T-helper 17 cell (primary cell): ENCODE data around the gene PIERCE2. TPM values are rescaled to one million over a fixed set of nuclear protein-coding genes. Genes with fewer than 3 reads are reported as not detected.
"Not testable (repeated sequence)": the region's sequence is repeated elsewhere in the genome, so short reads cannot be mapped to it uniquely, and the experiment has no call there.

ENCODE experiments used
- ATAC-seq: fragments of 150-1000 bp; cut with Tn5 transposase; 2 replicates; pipeline ENCODE4 v1.10.0; 2021; ENCODE audit warnings: mild to moderate bottlenecking, moderate library complexity
- DNase-seq, 3 donors: peaks; one replicate each; pipeline versions ENCODE4 v3.0.0 to v3.0.0-alpha.2; 2020 to 2021
- H3K9me3 ChIP-seq: one replicate; pipeline ENCODE4 v1.7.0; 2013; ENCODE audit warnings: low read length, mild to moderate bottlenecking; ENCODE audit not compliant: control insufficient read depth, poor library complexity, severe bottlenecking
- H3K27ac Mint-ChIP-seq: one replicate; pipeline ENCODE4 v1.8.0; 2022; ENCODE audit warnings: mild to moderate bottlenecking, moderate library complexity, mixed read lengths
- H3K27me3 Mint-ChIP-seq: one replicate; pipeline ENCODE4 v1.8.0; 2022; ENCODE audit warnings: mixed read lengths
- H3K36me3 Mint-ChIP-seq: one replicate; pipeline ENCODE4 v1.8.0; 2022; ENCODE audit warnings: low read depth, mixed read lengths
- H3K4me1 Mint-ChIP-seq: one replicate; pipeline ENCODE4 v1.8.0; 2022; ENCODE audit warnings: mild to moderate bottlenecking, mixed read lengths
- H3K4me3 Mint-ChIP-seq: one replicate; pipeline ENCODE4 v1.8.0; 2022; ENCODE audit warnings: mild to moderate bottlenecking, moderate library complexity, mixed read lengths
- total RNA-seq, 4 donors: library from RNA in 2 of 4; stranded (reverse) in 2 of 4; gene quantifications; one replicate each; pipeline ENCODE4 v1.2.3 and lab custom pipeline; 2022 to 2026

The PIERCE2 gene
- total RNA-seq, 2 donors from 2014 or later: 0.97 TPM; not detected in 1

DNA sequence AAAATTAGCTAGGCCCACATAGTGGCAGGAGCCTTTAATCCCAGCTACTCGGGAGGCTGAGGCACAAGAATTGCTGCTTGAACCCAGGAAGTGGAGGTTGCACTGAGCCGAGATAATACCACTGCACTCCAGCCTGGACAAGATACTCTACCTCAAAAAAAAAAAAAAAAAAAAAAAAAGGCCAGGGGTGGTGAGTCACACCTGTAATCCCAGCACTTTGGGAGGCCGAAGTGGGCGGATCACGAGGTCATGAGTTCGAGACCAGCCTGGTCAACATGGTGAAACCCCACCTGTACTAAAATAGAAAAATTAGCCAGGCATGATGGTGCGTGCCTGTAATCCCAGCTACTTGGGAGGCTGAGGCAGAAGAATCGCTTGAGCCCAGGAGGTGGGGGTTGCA lies 8.2 kb upstream of the PIERCE2 start:
- ATAC-seq, H3K36me3 Mint-ChIP-seq, H3K27me3 Mint-ChIP-seq, H3K27ac Mint-ChIP-seq, H3K9me3 ChIP-seq, DNase-seq, H3K4me3 Mint-ChIP-seq: not testable (repeated sequence)
- H3K4me1 Mint-ChIP-seq: peaks cover 32% of the 10 kb centered on the region

DNA sequence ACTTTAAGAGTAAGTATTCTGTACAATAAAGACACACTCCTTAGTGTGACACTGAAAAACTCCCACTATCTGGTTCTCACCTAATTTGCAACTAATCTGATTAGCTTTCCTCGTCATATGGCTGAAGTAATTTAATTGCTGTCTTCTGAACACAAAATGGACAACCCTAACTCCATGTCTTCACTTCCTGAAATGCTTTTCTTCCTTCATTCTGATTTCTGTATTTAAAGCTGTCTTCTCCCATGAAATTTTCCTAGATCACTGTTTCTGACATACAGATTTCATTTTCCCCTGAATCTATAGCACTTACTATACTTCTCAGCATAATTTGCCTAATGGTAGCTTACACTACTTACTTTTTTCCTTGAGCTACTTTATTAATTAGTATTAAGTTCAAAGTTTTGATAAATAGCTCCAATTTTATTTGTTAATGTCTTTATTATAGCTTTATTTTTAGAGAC lies 6.5 kb upstream of the PIERCE2 start:
- no peak for ATAC-seq
- no peak for DNase-seq
- H3K9me3 ChIP-seq: no peaks in the 10 kb centered on the region
- Mint-ChIP-seq H3K4me1 (peaks cover 27% of the 10 kb centered on the region), H3K4me3 (no peak overlapping the region), H3K36me3 (peaks cover 3% of the 10 kb centered on the region), H3K27me3 (no peaks in the 10 kb centered on the region), H3K27ac (peak overlapping the region; percentile 27)

DNA sequence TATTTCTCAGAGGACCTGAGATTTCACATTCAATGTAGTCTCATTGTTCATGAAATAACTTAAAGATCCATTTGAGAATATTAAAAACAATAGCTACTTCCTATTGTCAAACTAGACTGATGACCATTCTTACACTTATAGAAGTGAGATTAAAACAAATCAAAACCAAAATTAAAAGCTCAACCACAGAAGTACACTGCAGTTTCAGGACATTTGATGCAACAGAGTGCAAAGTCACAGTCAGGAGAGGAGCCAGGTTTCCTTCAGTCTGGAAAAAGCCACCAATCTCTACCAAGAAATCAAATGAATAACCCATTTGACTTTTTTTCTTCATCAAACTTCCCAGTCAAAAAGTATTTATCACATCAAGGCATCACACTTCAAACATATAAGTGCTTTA lies 5.6 kb upstream of the PIERCE2 start:
- ATAC-seq: no peak
- DNase-seq: no peak

DNA sequence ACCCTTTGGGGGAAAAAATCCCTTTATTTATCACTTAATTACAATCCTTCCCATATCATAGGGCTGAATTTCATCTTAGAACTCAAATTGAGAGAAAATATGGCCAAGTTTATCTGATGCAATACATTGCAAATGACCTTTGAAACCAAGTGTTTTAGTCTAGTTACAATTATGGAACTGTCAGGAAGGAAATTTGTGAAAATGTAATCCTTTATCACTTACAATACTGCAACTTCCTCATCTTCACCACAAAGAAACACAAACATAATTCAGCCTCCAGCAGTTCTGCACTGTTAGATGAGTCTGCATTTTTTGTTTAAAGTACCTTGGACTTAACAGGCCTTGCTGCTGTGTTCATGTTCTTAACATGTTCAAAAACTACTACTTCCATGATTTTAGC lies 4.8 kb upstream of the PIERCE2 start:
- Mint-ChIP-seq H3K27ac (peak overlapping the region; percentile 27), H3K27me3 (no peaks in the 10 kb centered on the region), H3K4me3 (no peak overlapping the region), H3K36me3 (peaks cover 2% of the 10 kb centered on the region), H3K4me1 (peaks cover 35% of the 10 kb centered on the region)
- DNase-seq: no peak
- H3K9me3 ChIP-seq: no peaks in the 10 kb centered on the region
- no peak for ATAC-seq

More for the DNA sequence above, 5.6 kb upstream of the PIERCE2 start:
- peaks cover 2% of the 10 kb centered on the region for H3K36me3 Mint-ChIP-seq
- peaks cover 34% of the 10 kb centered on the region for H3K4me1 Mint-ChIP-seq
- H3K4me3 Mint-ChIP-seq: no peak overlapping the region
- H3K9me3 ChIP-seq: no peaks in the 10 kb centered on the region
- H3K27ac Mint-ChIP-seq: peak overlapping the region; percentile 27
- H3K27me3 Mint-ChIP-seq: no peaks in the 10 kb centered on the region

DNA sequence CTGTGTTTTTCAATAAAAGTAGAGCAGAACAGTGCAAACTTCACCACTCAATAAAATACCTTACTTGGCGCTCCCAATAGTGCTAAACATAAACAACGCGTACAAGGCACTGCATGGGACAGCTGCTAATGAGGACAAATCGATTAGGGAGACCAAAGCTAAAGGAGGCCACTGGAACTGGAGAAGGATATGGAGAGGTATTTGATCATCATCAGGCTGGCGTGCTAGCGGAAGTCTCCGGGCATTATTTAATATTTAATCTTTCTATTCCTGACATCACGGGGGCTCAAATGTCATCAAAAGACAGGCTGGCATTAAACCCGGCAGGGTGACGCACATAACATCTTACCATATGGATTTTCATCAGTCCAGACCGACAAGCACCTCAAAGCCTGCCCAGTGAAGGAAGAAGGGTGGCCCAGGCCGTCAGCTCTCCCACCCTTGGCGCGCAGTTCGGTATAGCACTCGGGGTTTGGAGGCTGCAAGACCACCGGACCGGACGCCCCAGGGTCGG lies 740 bp upstream of the PIERCE2 start:
- no peak for ATAC-seq
- no peaks in the 10 kb centered on the region for H3K9me3 ChIP-seq
- peaks cover 25% of the 10 kb centered on the region for H3K4me1 Mint-ChIP-seq
- H3K36me3 Mint-ChIP-seq: peaks cover 2% of the 10 kb centered on the region
- H3K27me3 Mint-ChIP-seq: no peaks in the 10 kb centered on the region
- DNase-seq: no peak
- H3K4me3 Mint-ChIP-seq: peak overlapping the region; percentile 96
- H3K27ac Mint-ChIP-seq: peak overlapping the region; percentile 94

DNA sequence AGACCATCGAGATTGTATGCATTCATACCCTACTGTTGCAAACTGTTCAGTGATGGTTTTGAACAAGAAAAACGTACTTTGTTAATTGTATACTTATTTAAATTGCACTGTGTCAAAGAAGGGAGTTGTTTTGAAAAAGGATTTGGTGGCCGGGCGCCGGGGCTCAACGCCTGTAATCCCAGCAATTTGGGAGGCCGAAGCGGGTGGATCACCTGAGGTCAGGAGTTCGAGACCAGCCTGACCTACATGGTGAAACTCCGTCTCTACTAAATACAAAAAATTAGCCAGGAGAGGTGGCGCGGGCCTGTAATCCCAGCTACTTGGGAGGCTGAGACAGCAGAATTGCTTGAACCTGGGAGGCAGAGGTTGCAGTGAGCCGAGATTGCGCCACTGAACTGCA lies 681 bp downstream of the PIERCE2 start:
- H3K9me3 ChIP-seq, H3K4me3 Mint-ChIP-seq, DNase-seq, H3K27me3 Mint-ChIP-seq, ATAC-seq, H3K36me3 Mint-ChIP-seq: not testable (repeated sequence)
- Mint-ChIP-seq H3K4me1 (peaks cover 15% of the 10 kb centered on the region), H3K27ac (peak overlapping the region; percentile 94)

DNA sequence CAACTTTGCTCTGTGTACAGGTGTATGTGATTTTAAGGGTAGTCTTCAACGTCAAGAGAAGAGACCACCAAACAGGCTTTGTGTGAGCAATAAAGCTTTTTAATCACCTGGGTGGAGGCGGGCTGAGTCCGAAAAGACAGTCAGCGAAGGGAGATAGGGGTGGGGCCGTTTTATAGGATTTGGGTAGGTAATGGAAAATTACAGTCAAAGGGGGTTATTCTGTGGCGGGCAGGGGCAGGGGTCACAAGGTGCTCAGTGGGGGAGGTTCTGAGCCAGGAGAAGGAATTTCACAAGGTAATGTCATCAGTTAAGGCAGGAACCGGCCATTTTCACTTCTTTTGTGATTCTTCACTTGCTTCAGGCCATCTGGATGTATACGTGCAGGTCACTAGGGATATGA lies 9.4 kb downstream of the PIERCE2 start:
- not testable (repeated sequence) for ATAC-seq, H3K4me3 Mint-ChIP-seq, H3K36me3 Mint-ChIP-seq, DNase-seq, H3K27me3 Mint-ChIP-seq, H3K9me3 ChIP-seq, H3K4me1 Mint-ChIP-seq, H3K27ac Mint-ChIP-seq

DNA sequence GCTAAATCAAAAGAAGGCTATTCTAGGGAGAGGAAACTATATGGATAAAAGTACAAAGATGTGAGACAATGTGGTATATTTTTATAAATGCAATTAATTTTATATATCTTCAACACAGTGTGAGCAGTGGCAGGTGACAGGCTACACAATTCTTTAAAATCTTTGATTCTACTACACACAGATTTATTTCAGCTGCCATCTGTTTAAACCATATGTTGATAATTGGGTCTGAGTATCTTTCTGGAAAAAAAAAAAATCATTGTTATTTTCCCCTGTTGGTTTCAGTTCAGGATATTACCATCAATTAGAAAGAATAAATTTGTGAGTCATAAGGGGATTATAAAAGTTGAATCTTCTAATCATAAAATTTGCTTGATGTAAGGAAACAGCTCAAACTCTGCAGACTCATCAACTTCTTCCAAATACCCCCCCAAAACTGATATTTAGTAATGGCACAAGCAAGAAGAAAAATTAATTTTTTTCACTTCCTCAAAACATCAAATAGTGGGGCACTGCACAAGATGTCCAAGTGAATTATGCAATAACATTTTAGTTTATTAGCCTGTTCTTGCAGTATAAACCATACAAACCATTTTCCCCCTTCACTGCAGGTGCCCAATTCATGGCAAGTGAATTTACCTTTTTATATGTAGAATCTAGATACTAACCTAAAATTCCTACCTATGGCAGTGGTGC lies 12.0 kb downstream of the PIERCE2 start:
- ATAC-seq (no peak), DNase-seq (no peak)
- no peaks in the 10 kb centered on the region for H3K9me3 ChIP-seq
- Mint-ChIP-seq H3K4me3 (no peak overlapping the region), H3K36me3 (peaks cover 2% of the 10 kb centered on the region), H3K27ac (no peak overlapping the region), H3K27me3 (no peaks in the 10 kb centered on the region), H3K4me1 (no peaks in the 10 kb centered on the region)

DNA sequence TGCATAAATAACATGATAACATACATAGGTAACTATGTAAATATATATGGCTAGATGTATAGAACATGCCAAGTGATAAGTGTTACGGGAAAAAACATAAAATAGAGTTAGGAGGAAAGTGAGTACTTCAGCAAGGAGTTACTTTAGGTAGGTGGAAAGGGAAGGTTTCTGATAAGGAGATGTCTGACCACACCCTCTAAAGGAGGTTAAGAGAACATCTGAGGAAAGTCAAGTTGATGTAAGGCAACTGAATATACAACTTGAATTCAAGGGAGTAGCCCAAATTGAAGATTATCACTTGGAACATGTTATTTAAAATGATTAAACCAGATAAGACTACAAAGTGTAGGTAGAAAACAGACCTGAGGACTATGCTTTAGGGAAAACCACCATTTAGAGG lies 13.8 kb downstream of the PIERCE2 start:
- Mint-ChIP-seq H3K27me3 (no peaks in the 10 kb centered on the region), H3K4me1 (no peaks in the 10 kb centered on the region), H3K27ac (no peak overlapping the region), H3K36me3 (no peaks in the 10 kb centered on the region), H3K4me3 (no peak overlapping the region)
- ATAC-seq: no peak
- DNase-seq: no peak
- no peaks in the 10 kb centered on the region for H3K9me3 ChIP-seq

DNA sequence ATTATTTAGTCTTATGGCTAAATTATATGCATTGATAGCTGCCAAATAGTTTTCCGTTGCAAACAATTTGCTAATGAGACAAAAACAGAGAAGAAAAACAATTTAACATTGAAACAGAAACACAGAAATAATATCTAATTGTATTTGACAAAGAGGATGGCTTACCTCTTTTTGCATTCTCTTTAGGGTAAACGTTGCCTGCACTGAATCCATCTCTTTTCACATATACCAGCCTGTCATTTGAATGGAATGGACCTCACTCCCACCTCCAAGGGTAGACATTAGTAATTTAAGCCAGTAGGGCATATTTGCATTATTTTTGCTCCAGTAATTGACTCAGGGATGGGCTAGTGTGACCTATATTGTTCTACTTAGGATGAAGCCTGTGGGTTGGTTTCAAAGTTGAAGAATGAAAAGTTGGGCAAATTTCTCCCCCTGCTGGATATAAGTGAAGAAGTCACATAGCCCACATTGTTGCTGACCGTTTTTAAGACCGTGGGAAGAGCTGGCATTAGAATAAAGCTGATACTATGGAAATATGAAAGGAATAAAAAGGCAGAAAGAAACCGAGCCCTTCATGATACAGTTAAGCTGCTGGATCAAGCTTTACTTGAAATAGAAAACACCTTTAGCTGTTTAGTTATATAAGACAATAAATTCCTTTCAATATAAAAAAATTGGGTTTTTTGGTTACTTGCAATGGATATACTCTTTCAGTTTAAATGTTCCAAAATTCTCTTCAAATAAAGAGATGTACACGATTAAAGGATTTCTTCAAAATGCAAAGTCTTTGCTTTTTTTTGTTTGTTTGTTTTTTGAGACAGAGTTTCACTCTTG lies 26.9 kb downstream of the PIERCE2 start:
- peak; percentile 66 for ATAC-seq

DNA sequence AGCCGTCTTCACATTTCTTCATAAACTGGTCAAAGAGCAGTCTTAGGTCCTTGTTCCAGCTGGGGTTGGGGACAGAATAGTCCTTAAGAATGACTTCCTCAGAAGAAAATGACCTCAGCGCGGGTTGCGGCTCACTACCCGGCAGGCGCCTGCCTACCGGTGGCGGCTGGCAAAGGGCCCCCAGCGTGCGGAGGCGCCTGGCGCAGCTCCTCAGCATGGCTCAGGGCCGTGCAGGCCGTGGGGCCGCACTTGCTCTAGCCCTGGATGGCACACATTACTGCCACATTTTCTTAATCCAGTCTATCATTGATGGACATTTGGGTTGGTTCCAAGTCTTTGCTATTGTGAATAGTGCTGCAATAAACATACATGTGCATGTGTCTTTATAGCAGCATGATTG lies 34.8 kb downstream of the PIERCE2 start:
- not testable (repeated sequence) for H3K9me3 ChIP-seq, H3K4me1 Mint-ChIP-seq, H3K4me3 Mint-ChIP-seq, H3K36me3 Mint-ChIP-seq, DNase-seq, H3K27ac Mint-ChIP-seq, ATAC-seq
- H3K27me3 Mint-ChIP-seq: peaks cover 10% of the 10 kb centered on the region

More for the DNA sequence above, 26.9 kb downstream of the PIERCE2 start:
- H3K27ac Mint-ChIP-seq: no peak overlapping the region
- peaks cover 8% of the 10 kb centered on the region for H3K4me1 Mint-ChIP-seq
- H3K4me3 Mint-ChIP-seq: no peak overlapping the region
- peaks cover 7% of the 10 kb centered on the region for H3K27me3 Mint-ChIP-seq
- no peaks in the 10 kb centered on the region for H3K36me3 Mint-ChIP-seq
- H3K9me3 ChIP-seq: no peaks in the 10 kb centered on the region
- DNase-seq: no peak

DNA sequence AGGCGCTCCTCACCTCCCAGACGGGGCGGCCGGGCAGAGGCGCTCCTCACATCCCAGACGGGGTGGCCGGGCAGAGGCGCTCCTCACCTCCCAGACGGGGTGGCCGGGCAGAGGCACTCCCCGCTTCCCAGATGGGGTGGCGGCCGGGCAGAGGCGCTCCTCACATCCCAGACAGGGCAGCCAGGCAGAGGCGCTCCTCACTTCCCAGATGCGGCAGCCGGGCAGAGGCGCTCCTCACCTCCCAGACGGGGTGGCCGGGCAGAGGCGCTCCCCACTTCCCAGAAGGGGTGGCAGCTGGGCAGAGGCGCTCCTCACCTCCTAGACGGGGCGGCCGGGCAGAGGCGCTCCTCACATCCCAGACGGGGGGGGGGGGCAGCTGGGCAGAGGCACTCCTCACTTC lies 37.6 kb downstream of the PIERCE2 start:
- H3K9me3 ChIP-seq, DNase-seq, ATAC-seq, H3K36me3 Mint-ChIP-seq, H3K4me3 Mint-ChIP-seq, H3K4me1 Mint-ChIP-seq, H3K27ac Mint-ChIP-seq: not testable (repeated sequence)
- H3K27me3 Mint-ChIP-seq: peaks cover 17% of the 10 kb centered on the region

DNA sequence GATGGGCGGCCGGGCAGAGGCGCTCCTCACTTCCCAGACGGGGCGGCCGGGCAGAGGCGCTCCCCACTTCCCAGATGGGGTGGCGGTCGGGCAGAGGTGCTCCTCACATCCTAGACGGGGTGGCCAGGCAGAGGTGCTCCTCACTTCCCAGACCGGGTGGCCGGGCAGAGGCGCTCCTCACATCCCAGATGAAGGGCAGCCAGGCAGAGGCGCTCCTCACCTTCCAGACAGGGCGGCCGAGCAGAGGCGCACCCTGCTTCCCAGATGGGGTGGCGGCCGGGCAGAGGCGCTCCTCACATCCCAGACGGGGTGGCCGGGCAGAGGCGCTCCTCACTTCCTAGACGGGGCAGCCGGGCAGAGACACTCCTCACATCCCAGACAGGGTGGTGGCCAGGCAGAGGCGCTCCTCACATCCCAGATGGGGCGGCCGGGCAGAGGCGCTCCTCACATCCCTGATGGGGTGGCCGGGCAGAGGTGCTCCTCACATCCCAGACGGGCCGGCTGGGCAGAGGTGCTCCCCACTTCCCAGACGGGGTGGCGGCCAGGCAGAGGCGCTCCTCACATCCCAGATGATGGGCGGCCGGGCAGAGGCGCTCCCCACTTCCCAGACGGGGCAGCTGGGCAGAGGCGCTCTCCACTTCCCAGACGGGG lies 38.2 kb downstream of the PIERCE2 start:
- H3K4me3 Mint-ChIP-seq, DNase-seq, H3K9me3 ChIP-seq, H3K36me3 Mint-ChIP-seq, ATAC-seq, H3K27ac Mint-ChIP-seq, H3K4me1 Mint-ChIP-seq: not testable (repeated sequence)
- H3K27me3 Mint-ChIP-seq: peaks cover 17% of the 10 kb centered on the region
